ACC112 (cell line): ENCODE measurements around the gene MXD4.
"Not testable (repeated sequence)": the region's sequence is repeated elsewhere in the genome, so short reads cannot be mapped to it uniquely, and the experiment has no call there.

ENCODE experiments used
- H2AFZ ChIP-seq: fragments of 200-600 bp; sonication (generic); one replicate; pipeline ENCODE4 v1.6.0; 2017; ENCODE audit warnings: antibody characterized with exemption, low read length; ENCODE audit not compliant: unreplicated experiment
- H3K27ac ChIP-seq: fragments of 200-600 bp; sonication (generic); 2 replicates; pipeline ENCODE4 v1.5.1; 2014; ENCODE audit warnings: low read depth, mild to moderate bottlenecking, antibody characterized with exemption, low read length, moderate library complexity
- H3K27me3 ChIP-seq: fragments of 200-600 bp; sonication (generic); 2 replicates; pipeline ENCODE4 v1.6.1; 2014; ENCODE audit warnings: mild to moderate bottlenecking, antibody characterized with exemption, low read length, moderate library complexity, mixed read lengths; ENCODE audit not compliant: insufficient read depth
- H3K36me3 ChIP-seq: fragments of 200-600 bp; sonication (generic); 2 replicates; pipeline ENCODE4 v1.6.1; 2016; ENCODE audit warnings: mild to moderate bottlenecking, antibody characterized with exemption, low read length, moderate library complexity, mixed read lengths; ENCODE audit not compliant: insufficient read depth
- H3K4me1 ChIP-seq: fragments of 200-600 bp; sonication (generic); one replicate; pipeline ENCODE4 v1.6.1; 2016; ENCODE audit warnings: low read length, mixed read lengths; ENCODE audit not compliant: insufficient read depth, unreplicated experiment, control insufficient read depth
- H3K4me3 ChIP-seq: fragments of 200-600 bp; sonication (generic); 2 replicates; pipeline ENCODE4 v1.5.1; 2014; ENCODE audit warnings: mild to moderate bottlenecking, low read depth, low read length
- H3K79me2 ChIP-seq: fragments of 200-600 bp; sonication (generic); one replicate; pipeline ENCODE4 v1.6.0; 2016; ENCODE audit warnings: low read length; ENCODE audit not compliant: control insufficient read depth, unreplicated experiment, insufficient read depth

MXD4 gene

GRCh38 chr4:2284934-2285612 lies 23.2 kb upstream of the MXD4 start:
- Histone ChIP-seq H3K4me3 (no peak overlapping the region), H3K4me1 (peaks cover 14% of the 10 kb centered on the region), H3K27ac (peak overlapping the region; percentile 58), H3K79me2 (no peaks in the 10 kb centered on the region), H3K27me3 (no peaks in the 10 kb centered on the region), H3K36me3 (no peaks in the 10 kb centered on the region), H2AFZ (no peak overlapping the region)

GRCh38 chr4:2284161-2284933 lies 22.4 kb upstream of the MXD4 start:
- Histone ChIP-seq H3K27me3 (no peaks in the 10 kb centered on the region), H3K4me1 (peaks cover 14% of the 10 kb centered on the region), H2AFZ (no peak overlapping the region), H3K36me3 (no peaks in the 10 kb centered on the region), H3K27ac (no peak overlapping the region), H3K4me3 (no peak overlapping the region), H3K79me2 (no peaks in the 10 kb centered on the region)

- Histone ChIP-seq H3K27me3 (no peaks in the 10 kb centered on the region), H3K79me2 (no peaks in the 10 kb centered on the region), H3K4me3 (no peak overlapping the region), H2AFZ (no peak overlapping the region), H3K4me1 (peaks cover 14% of the 10 kb centered on the region), H3K27ac (no peak overlapping the region), H3K36me3 (no peaks in the 10 kb centered on the region)
These were observed 21.3 kb upstream of the MXD4 start for GRCh38 chr4:2283199-2283711.

GRCh38 chr4:2281575-2282343 lies 19.9 kb upstream of the MXD4 start:
- Histone ChIP-seq H3K27ac (no peak overlapping the region), H2AFZ (no peak overlapping the region), H3K4me1 (peaks cover 19% of the 10 kb centered on the region), H3K4me3 (no peak overlapping the region), H3K79me2 (no peaks in the 10 kb centered on the region), H3K36me3 (no peaks in the 10 kb centered on the region), H3K27me3 (no peaks in the 10 kb centered on the region)

GRCh38 chr4:2280531-2281300 lies 18.8 kb upstream of the MXD4 start:
- Histone ChIP-seq H3K36me3 (no peaks in the 10 kb centered on the region), H3K4me1 (peaks cover 14% of the 10 kb centered on the region), H3K4me3 (no peak overlapping the region), H3K27me3 (no peaks in the 10 kb centered on the region), H3K79me2 (no peaks in the 10 kb centered on the region), H3K27ac (no peak overlapping the region), H2AFZ (no peak overlapping the region)

- Histone ChIP-seq H3K79me2 (no peaks in the 10 kb centered on the region), H3K27ac (no peak overlapping the region), H3K4me3 (no peak overlapping the region), H3K27me3 (no peaks in the 10 kb centered on the region), H3K4me1 (peaks cover 4% of the 10 kb centered on the region), H2AFZ (no peak overlapping the region), H3K36me3 (no peaks in the 10 kb centered on the region)
These were observed 16.0 kb upstream of the MXD4 start for GRCh38 chr4:2277956-2278355.

GRCh38 chr4:2276581-2277325 lies 14.8 kb upstream of the MXD4 start:
- Histone ChIP-seq H3K4me3 (no peak overlapping the region), H3K27me3 (no peaks in the 10 kb centered on the region)

GRCh38 chr4:2275546-2276251 lies 13.8 kb upstream of the MXD4 start:
- Histone ChIP-seq H3K27me3 (no peaks in the 10 kb centered on the region), H3K4me1 (peaks cover 4% of the 10 kb centered on the region)

More at GRCh38 chr4:2276581-2277325, 14.8 kb upstream of the MXD4 start:
- Histone ChIP-seq H3K36me3 (no peaks in the 10 kb centered on the region), H3K79me2 (no peaks in the 10 kb centered on the region), H2AFZ (no peak overlapping the region), H3K4me1 (peaks cover 4% of the 10 kb centered on the region), H3K27ac (no peak overlapping the region)

GRCh38 chr4:2275044-2275397 lies 13.1 kb upstream of the MXD4 start:
- H3K79me2 ChIP-seq, H3K36me3 ChIP-seq, H3K27me3 ChIP-seq, H2AFZ ChIP-seq, H3K27ac ChIP-seq, H3K4me3 ChIP-seq, H3K4me1 ChIP-seq: not testable (repeated sequence)

More at GRCh38 chr4:2275546-2276251, 13.8 kb upstream of the MXD4 start:
- Histone ChIP-seq H3K27ac (no peak overlapping the region), H3K79me2 (no peaks in the 10 kb centered on the region), H3K4me3 (no peak overlapping the region), H3K36me3 (no peaks in the 10 kb centered on the region), H2AFZ (no peak overlapping the region)
